HL-60 (cell line): ENCODE data around the gene SACS.
A peak's percentile ranks its signal among the peaks of the same experiment; 100 is the strongest.

Source experiments
- GABPA ChIP-seq: IDR thresholded peaks from 2 replicates; pipeline ENCODE4 v1.6.1; 2012; ENCODE audit warnings: low read depth
- POLR2AphosphoS5 ChIP-seq: IDR thresholded peaks from 2 replicates; pipeline ENCODE4 v1.6.1; 2012; ENCODE audit warnings: low read depth
- SPI1 ChIP-seq: IDR thresholded peaks from 2 replicates; pipeline ENCODE4 v1.6.1; 2012; ENCODE audit warnings: low read depth, mild to moderate bottlenecking, borderline replicate concordance
- TF ChIP-seq, protein P1 (sequence below): IDR thresholded peaks from one replicate; pipeline ENCODE4 v1.5.1; 2011; ENCODE audit warnings: low read length, control low read depth, inconsistent platforms; ENCODE audit not compliant: insufficient read depth
- TF ChIP-seq, protein P2 (sequence below): IDR thresholded peaks from 2 replicates; pipeline ENCODE4 v1.6.1; 2012; ENCODE audit warnings: low read depth; ENCODE audit not compliant: insufficient replicate concordance

DNA sequence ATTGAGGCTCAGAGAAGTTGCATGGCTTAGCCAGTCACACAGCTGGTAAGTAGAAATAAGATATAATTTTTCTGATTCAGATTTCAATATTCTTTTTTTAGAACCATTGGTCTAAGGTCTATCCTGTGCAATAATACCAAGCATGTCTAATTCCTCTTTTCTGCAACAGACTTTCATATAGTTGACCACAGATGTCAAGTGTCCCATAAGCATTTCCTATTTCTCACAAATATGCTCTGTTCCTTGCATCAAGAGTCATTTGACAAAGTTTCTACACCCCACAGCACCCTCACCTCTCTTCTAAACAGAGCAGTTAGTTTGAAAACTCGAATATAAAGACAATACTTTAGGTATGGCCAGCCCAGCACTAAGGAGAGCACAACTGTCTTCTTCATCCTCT lies 26.8 kb upstream of the SACS start:
- TF ChIP-seq, protein P1, sequence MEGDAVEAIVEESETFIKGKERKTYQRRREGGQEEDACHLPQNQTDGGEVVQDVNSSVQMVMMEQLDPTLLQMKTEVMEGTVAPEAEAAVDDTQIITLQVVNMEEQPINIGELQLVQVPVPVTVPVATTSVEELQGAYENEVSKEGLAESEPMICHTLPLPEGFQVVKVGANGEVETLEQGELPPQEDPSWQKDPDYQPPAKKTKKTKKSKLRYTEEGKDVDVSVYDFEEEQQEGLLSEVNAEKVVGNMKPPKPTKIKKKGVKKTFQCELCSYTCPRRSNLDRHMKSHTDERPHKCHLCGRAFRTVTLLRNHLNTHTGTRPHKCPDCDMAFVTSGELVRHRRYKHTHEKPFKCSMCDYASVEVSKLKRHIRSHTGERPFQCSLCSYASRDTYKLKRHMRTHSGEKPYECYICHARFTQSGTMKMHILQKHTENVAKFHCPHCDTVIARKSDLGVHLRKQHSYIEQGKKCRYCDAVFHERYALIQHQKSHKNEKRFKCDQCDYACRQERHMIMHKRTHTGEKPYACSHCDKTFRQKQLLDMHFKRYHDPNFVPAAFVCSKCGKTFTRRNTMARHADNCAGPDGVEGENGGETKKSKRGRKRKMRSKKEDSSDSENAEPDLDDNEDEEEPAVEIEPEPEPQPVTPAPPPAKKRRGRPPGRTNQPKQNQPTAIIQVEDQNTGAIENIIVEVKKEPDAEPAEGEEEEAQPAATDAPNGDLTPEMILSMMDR = no peak
- TF ChIP-seq POLR2AphosphoS5 (peak; percentile 72), GABPA (no peak), SPI1 (peak; percentile 83; the same call in 1 of the 2 replicates)
- TF ChIP-seq, protein P2, sequence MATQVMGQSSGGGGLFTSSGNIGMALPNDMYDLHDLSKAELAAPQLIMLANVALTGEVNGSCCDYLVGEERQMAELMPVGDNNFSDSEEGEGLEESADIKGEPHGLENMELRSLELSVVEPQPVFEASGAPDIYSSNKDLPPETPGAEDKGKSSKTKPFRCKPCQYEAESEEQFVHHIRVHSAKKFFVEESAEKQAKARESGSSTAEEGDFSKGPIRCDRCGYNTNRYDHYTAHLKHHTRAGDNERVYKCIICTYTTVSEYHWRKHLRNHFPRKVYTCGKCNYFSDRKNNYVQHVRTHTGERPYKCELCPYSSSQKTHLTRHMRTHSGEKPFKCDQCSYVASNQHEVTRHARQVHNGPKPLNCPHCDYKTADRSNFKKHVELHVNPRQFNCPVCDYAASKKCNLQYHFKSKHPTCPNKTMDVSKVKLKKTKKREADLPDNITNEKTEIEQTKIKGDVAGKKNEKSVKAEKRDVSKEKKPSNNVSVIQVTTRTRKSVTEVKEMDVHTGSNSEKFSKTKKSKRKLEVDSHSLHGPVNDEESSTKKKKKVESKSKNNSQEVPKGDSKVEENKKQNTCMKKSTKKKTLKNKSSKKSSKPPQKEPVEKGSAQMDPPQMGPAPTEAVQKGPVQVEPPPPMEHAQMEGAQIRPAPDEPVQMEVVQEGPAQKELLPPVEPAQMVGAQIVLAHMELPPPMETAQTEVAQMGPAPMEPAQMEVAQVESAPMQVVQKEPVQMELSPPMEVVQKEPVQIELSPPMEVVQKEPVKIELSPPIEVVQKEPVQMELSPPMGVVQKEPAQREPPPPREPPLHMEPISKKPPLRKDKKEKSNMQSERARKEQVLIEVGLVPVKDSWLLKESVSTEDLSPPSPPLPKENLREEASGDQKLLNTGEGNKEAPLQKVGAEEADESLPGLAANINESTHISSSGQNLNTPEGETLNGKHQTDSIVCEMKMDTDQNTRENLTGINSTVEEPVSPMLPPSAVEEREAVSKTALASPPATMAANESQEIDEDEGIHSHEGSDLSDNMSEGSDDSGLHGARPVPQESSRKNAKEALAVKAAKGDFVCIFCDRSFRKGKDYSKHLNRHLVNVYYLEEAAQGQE = no peak
